HG03439 (cell line): ENCODE data around the gene MSI2.

Experiments used
- ATAC-seq: cut with Tn5 transposase; IDR thresholded peaks from one replicate; pipeline ENCODE4 v1.9.1; 2021; ENCODE audit warnings: mild to moderate bottlenecking, moderate library complexity; ENCODE audit not compliant: unreplicated experiment

MSI2 gene

DNA sequence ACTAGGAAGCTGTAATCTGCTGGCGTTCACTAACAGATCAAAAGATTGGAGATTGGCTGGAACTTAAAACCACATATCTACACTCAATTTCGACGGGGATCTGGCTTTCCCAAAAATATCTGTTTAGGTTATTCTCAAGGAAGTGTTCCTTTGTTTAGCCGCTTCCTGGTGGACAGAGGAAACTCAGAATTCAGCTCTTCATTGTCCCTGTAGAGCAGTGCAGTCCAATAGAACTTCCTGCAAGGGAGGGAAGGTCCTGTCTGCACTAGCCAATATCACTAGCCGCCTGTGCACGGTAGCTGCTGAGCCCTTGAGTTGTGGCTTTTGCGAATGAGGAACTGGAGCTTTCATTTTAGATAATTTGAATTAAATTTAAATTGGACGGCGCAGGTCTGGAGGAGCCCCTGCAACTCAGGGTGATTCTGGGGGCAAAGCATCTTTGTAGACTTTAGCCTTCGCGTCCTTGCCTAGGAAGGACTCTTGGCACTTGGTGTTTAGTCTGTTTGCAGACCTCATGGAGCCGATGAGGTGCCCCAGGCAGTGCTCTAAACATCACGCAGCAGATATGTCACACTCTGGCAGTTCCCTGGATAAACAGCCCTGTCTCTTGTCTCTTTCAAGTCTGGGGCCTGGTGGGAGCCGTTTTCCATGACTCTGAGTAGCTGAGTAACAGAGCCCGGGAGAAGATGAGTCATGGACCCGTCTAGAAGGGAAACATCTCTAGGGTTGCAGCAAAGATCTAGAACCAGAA lies 366.5 kb downstream of the MSI2 start:
- ATAC-seq = peak; percentile 57

DNA sequence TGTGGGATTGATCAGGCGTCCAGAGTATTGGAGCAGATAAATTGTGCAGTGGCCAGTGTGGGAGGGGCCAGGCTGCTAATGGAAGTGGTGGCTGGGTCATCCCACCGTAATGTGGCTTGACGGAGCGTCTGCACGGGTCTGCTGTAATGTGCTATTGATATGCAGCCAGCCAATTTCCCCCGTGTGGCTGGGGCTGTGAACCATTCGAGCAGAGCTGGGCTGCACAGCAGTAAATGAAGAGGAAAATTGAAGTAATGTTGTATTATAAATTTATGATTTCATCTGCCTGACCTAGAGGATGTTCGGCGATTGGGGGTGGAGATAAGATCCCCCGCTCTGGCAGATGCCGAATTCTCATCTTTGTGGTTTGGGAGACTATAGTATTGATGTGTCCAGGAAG lies 367.3 kb downstream of the MSI2 start:
- no peak for ATAC-seq

DNA sequence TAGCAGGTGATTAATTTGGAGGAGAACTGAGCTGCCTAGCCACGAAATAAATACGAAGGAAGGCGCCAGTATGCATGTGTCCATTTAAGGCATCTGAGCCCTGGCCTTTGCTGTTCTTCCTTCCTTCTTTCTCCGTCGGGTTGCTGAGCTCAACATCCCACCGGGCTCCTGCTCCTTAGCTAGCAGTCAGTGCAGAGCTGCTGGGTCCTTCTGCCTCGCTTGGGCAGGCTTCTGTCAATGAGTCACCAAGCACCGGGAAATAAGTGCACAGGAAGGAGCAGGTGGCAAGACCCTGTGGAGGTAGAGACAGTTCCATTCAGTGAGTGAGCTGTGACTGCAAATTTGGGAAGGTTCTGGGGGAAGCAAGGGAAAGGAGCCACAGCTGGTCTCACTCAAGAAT lies 368.1 kb downstream of the MSI2 start:
- ATAC-seq = no peak

DNA sequence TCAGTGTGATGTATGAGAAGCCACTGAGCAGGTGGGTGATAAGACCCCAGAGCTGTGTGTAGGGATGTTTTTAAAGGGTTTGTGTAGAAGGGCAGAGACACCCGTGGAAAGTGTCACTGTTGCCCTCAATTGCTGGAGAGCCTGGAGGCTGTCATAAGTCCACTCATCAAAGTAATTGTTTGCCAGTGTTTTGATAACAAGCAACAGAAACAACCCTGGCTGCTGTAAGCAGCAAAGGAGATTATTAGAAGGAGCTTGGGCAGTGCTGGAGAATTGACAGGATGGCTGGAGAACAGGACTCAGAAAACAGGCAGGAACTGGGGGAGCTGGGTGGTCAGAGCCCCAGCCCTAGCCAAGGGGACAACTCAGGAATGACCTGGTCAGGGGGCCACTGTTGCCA lies 369.2 kb downstream of the MSI2 start:
- no peak for ATAC-seq

DNA sequence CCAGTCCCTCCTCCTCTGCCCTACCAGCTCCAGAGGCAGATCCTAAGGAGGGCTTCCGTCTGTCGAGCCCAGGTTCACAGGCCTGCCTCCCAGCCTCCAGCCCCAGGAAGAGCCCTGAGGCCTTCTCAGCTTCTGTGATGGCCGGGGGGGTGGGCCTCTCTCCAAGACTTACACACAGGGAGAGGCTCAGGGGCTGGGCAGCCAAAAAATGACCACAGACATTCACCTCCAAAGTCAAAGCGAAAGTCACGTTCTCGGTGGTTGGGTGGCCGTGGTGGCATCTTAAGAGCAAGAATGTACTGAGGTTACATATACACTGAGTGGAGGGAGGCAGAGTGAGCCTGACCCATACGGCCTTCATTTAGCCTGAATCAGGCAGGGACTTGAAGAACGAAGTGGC lies 369.6 kb downstream of the MSI2 start:
- no peak for ATAC-seq

DNA sequence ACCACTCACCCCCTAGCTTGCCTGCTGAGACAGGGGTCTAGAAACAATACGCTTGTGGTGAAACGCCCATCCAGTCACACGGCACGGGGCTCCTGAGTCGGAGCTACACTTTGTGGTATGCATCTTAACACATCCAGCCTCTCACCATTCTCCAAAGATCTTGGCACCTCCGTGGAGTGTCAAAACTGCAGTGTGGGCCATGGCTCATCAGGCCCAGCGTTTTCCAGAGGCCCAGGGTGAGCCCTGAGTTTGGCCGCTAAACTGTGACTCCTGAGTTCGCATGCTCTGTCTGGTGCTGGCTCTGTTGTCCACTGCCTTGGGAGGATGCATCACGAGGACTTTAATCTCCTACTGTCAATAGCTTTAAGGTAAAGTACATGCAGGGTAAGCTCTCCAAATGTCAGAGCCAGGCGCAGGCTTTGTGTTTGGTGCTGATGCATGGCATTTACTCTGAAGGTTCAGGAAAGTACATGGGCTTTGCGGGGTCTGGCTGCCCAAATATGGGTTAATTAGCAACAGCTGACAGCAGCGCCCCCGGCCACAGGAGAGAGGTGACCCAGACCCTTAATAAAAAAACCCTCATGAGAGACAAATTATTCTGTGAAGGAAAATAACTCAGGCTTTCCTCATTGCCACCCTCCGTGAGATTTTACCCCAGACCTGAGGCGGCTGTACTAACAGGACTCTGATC lies 370.3 kb downstream of the MSI2 start:
- no peak for ATAC-seq

DNA sequence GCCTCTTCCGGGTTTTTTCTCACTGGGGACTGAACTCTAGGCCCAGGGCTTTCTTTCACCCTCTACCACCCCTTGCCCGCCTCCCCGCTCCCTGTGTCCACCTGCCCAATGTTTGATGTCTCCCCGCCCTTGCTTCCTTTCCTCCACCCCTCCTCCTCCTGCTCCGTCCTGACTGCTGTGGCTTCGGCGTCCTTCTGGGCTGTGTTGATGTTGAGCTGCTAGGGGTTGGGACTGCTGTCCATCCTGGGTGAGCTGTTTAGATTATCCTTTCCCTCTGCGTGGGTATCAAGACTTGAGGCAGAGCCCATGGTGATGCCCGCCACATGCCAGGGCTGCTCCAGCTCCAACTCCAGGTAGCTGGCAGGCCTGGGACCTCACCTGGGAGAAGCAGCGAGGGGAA lies 371.3 kb downstream of the MSI2 start:
- no peak for ATAC-seq

DNA sequence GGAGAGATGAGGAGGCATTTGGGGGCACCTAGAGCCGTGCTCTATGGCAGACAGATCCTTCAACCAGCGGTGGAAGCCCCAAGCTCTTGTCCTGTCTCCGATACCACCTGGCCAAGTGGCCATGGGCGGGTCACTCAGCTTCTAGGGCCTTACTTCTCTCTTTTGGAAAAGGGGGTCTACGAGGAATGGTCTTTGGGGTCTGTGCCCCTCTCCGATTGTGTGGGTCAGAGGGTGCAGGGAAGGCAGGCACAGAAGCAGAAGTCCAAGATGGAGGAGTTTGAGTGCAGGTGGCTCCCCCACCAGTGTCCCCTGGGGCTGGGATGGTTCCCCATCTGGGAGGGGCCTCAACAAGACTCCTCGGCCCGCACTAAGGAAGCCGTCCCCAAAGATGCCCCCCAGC lies 372.1 kb downstream of the MSI2 start:
- ATAC-seq = no peak

DNA sequence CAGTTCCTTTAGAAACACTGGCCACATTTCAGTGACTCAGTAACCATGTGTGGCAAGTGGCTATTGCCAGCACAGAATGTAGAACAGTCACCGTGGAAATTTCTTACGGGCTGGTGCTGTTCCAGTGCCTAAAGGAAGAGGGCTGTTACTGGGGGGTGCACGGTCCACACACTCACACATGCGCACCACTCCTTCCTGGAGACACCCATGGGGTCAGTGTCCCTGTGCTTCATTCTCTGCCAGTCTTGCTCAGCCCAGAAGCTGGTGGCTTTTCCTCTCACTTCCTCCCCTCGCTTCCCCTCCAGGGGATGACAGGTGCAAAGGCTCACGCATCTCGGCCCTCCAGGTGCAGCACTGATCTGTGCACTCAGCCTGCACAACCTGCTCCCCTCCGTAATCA lies 373.1 kb downstream of the MSI2 start:
- ATAC-seq = peak; percentile 47

DNA sequence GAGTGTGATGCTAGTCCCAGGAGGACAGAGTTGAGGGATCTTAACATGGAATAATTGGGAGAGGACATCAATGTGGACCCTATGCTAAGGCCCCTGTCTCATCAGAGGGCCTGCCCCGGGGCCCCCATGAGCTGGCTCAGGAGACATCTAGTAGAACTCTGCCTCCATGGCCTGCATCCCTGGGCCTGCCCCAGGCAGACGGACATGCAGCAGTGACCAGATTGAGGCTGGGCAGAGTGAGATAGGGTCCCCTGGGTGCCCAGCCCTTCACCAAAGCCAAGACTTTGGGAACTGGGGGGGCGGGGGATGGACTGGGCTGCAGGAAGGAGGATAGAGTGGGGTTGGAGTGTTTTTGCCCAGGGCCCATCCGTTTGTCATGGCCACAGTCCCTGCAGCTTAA lies 373.6 kb downstream of the MSI2 start:
- no peak for ATAC-seq

DNA sequence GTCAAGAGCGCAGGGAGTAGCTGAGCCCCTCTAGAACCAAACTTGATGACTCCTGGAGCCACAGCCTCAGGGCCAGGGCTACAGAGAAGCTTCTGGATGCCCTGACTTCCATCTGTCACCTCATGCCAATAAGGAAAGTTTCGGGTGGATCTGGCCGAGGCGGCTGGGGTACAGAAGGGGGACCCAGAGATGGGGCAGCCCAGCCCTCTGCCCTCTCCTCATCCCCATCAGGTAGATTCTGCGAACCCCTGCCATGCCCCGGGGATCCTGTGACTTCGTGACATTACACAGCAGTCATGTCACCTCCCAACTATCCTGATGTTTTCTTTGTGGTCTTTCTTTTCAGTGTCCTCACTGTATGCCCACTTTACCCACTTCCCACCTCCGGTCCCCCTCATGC lies 374.4 kb downstream of the MSI2 start:
- no peak for ATAC-seq

DNA sequence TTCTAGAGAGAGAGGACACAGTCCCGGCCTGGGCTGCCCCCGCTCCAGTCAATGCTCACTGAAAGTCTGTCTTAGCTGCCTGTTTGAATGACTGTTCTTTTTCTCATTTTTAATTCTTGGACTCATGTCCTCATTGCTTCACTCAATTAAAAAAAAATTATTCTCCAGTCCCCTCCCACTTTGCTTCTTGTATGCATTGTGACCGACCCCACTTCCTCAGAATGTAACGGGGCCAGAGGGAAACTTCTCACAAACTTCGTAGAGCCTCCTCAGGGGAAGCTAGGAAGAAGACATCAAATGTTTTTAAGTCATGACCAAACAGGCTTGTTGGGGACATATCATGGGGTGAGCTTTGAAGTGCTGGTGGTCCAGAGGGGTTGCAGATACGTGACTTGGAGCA lies 375.5 kb downstream of the MSI2 start:
- no peak for ATAC-seq

DNA sequence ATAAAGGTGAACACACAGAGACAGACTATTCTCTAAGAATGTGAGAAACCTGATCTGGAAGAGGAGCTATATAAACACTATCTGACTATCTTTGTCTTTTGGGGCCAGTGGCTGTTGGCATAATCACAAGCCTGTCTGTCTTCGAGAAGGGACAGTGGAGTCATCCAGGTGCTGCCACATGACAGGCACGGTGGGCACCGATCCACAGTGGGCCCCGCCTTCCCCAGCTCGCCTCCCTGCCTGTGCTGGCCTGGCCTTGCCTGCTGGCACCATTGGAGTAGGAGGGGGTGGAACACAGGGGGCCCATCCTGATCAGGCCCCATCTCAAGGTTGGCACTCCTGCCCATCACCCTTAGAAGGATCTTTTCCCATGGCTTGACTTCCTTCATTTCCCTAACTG lies 376.0 kb downstream of the MSI2 start:
- no peak for ATAC-seq

DNA sequence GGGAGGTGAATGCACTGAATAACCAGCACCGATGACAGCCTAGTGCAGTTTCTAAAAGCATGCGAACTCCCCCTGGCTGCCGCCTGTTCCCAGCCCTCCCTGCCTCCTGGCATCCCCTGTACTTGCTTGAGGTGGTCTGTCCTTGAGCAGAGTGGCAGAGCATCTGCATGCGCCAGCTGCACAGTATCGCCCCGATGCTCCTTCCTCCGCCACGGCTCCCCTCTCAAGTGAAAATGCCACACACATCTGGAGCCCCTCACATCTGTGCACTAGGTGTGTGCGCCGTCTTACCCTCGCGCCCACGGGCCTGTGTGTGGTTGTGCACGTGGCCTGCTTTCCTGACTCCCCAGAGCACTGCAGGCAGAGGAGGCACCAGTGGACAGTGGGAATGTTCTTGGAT lies 376.9 kb downstream of the MSI2 start:
- ATAC-seq = no peak

DNA sequence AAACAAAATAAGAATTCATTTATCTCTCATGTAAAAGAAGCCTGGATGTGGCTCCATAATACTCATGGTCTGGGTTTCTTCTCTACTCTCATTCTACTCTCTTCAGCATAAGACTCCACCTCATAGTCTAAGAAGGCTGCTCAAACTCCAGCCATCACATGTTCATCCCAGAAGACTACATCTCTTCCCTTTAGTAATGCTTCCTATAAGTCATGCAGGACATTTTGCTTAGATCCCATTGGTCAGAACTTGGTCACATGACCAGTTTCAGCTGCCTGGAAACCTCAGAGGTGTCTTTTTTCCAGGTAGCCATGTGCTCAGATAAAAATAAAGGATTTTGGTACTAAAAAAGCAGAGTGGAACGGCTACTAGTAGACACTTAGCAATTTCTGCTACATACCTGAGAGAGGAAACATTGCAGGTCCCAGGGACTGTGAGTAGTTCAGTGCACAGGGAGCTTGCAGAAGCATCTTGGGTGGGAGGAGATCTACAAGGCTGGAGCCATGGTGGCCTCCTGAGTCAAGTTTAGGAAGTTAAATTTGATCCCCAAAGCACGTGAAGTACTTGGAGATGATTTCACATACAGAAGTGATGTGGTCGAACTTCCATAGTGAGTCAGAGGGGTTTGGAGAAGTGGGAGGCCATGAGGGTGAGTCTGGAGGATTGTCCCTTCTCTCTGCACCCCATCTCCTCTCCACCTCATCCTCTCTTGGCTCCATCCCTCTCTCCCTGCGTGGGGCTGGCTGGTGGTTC lies 378.6 kb downstream of the MSI2 start:
- no peak for ATAC-seq

DNA sequence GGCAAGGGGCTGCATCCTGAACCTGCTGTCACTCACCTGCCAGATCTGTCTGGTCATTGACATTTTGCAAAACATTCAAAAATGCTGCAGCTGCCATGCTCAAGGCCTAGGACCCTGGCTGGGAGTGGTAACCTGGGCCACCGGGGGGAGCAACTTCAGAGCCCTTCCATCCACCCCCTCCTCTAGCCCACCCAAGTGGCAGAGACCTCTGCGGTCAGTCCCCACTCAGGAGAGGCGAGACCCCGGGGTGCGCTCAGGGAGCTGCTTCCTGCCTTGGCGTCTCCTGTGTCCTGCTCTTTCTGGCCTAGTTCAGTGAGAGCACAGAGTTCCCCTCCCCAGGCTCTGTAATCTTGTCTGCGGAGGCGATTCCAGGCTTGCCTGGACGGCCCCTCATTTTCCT lies 380.0 kb downstream of the MSI2 start:
- no peak for ATAC-seq

DNA sequence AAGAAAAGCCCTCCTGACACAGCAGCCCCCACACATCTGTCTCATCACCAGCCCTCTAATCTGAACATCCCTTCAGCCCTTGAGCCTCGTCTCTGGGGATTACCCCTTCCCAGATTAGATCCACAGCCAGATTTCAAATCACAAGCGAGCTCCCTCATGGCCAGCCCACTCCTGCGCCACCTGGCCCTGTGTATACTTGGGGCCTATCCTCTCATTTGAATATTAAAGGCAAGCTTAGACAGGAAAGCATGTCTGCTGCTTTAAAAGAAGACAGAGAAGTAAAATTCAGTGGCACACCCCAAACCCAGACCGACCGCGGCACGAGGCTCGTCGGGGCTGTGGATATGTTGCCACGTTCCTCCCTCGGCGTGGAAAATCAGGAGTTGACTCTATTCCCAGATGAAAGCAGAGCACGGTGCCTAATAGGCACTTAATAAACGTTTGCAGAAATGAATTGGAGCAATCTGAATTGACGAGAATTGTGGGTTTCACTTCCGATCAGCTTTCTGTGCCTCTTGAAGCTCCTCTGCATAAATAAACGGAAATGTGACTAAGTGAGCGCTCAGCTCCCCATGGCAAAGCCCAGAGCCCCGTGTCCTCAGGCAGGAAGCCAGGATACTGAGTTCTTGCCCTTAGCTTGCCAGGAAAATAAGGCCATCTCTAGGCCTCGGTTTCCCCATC lies 380.8 kb downstream of the MSI2 start:
- no peak for ATAC-seq

DNA sequence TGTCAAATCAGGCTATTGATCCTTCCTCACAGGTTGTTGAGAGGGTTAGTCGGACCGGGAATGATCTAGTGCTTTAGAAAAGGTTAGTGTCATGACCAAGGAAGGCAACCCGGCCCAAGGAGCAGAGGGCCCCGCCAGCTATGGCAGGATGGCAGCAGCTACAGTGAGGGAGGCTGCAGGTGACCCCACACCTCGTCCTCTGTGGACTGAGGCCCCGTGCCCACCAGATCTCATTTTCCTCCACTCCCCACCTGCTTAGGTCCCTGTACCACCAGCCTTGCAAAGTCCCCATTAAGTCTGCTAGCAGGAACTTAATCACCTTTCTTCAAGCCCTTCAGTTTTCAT lies 381.3 kb downstream of the MSI2 start:
- no peak for ATAC-seq

DNA sequence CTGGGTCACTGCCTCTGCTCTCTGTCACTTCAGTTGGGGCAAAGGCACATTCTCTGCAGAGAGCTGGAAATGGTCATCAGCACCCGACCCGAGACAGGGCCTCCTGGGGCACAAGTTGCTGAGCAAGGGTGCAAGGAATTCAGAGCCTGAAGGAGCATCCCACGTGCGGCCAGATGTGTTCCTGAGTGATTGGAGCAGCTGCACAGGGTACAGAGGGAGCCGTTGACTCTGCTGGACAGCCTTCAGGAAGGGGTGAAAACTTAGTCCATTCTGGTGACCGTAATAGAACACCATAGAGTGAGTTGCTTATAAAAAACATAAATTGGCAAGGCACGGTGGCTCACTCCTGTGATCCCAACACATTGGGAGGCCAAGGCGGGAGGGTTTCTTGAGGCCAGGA lies 382.0 kb downstream of the MSI2 start:
- ATAC-seq = no peak

DNA sequence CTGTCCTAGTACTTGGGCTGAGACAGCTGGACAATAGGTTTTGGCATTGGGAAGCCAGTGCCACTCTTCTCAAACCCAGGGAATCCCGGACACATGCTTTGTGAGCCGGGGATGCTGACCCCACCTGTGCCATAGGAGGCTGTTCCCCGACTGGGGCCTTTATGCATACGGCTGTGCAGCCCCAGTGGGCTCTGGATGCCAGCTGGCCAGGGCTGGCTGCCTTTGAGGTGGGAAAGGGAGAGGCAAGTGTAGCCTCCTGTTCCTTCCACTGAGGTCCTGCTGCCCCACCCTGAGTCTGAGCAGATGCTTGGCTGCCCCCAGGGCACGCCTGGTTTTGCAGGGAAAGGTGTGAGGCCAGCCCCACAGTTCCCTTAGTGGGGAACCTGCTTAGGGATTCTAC lies 383.1 kb downstream of the MSI2 start:
- no peak for ATAC-seq

DNA sequence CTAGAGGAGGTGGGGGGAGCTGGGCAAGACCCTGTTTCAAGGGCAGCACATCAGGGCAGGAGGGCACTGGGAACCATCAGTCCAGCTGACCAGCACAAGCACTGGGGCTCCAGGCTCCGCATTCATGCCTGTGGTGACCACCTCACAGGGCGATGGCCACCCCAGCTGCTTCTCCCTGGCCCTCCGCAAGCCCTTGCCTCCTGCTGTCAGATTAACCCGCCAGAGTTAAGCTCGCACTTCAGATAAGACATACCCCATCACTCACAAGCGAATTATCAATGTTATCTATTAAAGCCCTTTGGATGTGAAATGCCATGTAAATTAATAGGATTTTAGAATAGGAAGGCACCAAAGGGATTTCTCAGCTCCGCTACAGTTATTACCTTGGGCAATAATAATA lies 383.8 kb downstream of the MSI2 start:
- ATAC-seq = no peak

DNA sequence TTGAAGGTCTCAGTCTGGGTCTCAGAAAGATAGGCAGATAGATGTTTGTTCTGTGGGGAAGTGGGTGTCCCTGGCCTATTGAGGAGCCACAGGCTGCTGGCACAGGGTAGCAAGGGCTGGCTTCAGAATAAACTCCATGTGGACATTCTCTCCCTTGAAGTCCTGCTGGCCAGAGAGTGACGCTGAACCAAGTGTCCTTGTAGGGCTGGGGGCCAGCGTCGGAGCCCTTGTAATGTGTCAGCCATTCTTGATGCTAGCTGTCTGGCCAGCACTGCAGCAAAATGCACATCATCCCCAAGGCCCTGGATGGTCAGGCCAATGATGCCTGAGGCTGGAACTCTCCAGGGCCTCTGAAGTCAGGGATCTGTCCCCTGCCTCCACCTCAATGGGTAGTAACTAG lies 385.4 kb downstream of the MSI2 start:
- no peak for ATAC-seq
